ENCODE results near the gene TCN1.
"Not testable (repeated sequence)": the region's sequence is repeated elsewhere in the genome, so short reads cannot be mapped to it uniquely, and the experiment has no call there.

TCN1 gene, protein sequence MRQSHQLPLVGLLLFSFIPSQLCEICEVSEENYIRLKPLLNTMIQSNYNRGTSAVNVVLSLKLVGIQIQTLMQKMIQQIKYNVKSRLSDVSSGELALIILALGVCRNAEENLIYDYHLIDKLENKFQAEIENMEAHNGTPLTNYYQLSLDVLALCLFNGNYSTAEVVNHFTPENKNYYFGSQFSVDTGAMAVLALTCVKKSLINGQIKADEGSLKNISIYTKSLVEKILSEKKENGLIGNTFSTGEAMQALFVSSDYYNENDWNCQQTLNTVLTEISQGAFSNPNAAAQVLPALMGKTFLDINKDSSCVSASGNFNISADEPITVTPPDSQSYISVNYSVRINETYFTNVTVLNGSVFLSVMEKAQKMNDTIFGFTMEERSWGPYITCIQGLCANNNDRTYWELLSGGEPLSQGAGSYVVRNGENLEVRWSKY

DNA sequence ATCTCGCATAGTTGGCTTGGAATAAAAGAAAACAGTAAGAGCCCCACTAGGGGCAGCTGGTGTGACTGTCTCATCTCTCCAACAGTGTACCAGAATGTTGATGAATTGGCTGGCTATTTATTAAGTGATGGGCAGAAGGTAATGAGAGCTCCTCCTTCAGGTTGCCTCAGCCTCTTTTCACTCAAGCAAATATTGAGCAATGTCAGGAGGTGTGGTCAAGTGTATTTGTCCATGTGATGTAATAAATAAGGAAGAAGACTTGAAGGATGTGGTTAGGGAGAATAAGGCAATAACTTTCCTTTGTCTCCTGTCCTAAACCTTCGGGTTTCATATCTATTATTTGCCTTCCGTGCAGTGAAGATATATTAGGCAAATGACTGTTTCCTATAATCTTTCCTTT lies at the start of gene TCN1:
TCN1 (minus strand) TSS at position 91 of the 400 bp plus-strand sequence; CDS start at position 74, 17 bp downstream.
- DNase-seq (ENCODE audit: low read depth) = no peak

DNA sequence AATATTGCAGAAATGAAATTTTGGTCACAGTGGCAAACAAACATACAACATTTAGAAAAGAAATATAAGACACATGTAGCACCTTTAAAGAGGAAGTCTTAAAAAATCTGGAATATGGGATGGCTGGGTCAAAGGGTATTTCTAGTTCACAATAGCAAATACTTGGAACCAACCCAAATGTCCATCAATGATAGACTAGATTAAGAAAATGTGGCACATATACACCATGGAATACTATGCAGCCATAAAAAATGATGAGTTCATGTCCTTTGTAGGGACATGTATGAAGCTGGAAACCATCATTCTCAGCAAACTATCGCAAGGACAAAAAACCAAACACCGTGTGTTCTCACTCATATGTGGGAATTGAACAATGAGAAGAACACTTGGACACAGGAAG lies 37.3 kb upstream of the TCN1 start:
- not testable (repeated sequence) for DNase-seq (ENCODE audit: low read depth)

DNA sequence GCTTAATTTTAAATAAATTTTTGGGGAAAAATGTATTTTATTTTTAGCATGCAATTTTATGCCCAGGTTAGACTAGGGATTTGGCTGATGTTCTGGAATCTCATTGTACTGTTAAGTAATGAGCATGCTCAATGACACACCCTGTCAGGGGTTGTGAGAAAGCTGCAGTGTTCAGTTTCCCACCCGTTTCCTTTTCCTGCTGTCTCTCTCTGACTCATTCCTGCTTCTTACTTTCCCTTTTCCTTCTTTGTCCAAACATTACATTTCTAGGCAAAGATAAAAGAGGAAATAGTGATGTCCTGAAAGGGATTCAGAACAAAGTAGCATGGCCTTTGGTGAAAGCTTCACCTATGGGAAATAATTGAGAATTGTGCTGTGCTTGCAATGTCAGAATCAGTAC lies 35.0 kb upstream of the TCN1 start:
- no peak for DNase-seq (ENCODE audit: low read depth)

DNA sequence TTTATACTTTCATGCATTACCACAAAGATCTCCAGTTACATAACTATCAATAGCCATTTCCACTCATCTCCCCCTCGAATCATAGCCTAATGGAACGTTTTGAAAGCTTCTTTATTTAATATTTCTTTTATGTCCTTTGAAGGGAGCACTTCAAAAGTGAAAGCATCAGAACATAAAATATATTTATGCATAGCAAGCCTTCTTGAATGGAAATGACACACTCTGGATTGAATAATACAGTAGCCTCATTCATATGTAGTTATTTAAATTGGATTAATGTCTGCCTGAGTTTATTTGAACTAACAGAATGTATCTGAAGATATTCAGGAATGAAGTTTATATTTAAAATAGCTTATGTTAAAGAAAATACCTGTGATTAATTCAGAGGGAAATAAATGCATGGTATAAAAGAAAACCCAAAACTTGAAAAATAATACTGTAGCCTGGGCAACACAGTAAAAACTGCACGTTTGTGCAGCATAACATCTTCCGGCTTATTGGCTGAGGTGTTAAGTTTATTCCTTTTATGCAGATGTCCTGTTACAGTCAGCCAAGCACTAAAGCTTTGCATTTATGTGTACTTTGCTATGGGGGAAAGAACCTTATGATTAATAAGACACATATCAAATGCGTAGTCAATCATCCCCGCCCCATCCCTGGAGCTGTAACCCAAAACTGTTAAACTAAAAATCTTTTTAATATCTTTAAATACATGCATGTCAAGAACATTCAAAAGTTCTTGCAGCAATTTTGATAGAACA lies 34.3 kb upstream of the TCN1 start:
- no peak for DNase-seq (ENCODE audit: low read depth)

DNA sequence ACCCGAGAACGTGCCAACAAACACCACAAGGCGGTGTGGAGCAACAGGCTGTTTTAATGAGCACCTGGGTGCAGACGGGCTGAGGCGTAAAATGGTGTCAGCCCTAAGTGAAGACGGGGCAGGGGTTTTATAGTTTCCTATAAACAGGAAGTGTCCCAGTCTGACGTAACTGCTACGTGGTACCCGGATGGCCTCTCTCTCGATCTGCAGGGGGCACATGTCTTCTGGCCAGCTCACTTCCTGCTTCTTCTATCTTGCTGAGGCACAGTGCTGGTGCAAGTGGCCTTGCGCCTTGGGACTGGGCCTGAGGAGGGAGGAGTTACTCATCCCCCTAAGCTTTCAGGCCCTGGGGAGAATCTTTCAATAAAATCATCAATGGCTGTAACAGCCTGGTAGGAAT lies 33.2 kb upstream of the TCN1 start:
- DNase-seq (ENCODE audit: low read depth) = no peak

DNA sequence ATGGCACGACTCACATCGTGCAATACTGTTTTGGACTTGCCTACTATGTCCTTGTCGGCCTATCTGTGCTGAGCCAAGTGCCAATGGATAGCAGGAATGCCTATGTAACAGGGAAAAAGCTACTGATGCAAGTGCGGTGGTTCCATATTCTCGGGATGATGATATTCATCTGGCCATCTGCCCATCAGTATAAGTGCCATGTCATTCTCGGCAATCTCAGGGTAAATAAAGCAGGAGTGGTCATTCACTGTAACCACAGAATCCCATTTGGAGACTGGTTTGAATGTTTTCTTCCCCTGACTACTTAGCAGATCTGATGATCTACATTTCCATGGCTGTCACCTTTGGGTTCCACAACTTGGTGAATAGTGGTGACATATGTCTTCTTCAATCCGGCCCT lies 32.4 kb upstream of the TCN1 start:
- DNase-seq (ENCODE audit: low read depth) = no peak

DNA sequence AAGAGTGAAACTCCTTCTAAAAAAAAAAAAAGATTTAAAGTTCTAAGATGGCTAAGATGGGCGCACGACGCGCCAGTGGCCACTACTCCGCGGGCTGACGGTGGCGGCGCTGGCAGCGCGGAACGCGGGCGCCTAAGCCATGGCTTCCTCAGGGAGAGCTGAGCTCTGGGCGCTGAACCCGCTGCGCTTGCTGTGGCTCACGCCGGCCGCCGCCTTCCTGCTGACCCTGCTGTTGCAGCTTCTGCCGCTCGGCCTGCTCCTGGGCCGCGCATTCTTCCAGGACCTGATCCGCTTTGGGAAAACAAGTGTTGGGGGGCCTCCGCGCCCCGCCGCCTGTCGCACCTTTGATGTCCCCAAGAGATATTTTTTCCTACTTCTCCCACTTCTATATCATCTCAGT lies 31.8 kb upstream of the TCN1 start:
- DNase-seq (ENCODE audit: low read depth) = no peak

DNA sequence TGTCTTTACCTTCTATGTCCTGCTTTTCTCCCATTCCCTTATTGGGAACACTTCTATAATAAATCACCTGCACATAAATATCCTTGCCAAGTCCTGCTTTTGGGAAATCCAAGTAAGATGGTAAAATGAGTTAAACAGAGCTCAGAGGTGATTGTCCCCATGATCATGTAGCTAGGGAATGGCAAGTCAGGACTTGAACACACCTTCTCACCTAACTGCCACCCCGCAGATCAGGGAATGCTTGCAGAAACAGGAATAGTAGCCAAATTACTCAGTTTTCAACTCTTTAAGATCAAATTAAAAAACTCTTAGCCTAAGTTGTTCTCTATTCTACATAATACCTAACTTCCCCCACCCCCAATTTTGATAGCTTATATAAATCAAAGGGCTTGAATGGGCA lies 28.3 kb upstream of the TCN1 start:
- DNase-seq (ENCODE audit: low read depth) = no peak

DNA sequence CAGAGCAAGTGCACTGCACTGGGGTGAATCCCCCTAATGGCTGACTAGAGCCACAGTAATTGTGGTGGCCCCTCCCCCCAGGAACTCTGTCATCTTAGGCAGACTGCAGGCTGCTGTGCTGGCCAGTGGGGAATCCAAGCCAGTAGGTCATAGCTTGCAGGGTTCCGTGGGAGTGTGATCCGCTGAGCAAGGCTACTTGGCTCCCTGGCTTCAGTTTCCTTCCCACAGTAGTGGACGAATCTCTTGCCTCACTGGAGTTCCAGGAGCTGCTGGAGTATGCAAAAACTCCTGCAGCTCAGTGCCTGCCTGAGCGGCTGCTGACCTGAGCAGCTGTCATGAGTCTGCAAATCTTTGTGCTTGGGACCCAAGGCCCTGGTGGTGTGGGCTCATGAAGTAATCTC lies 25.5 kb upstream of the TCN1 start:
- no peak for DNase-seq (ENCODE audit: low read depth)

DNA sequence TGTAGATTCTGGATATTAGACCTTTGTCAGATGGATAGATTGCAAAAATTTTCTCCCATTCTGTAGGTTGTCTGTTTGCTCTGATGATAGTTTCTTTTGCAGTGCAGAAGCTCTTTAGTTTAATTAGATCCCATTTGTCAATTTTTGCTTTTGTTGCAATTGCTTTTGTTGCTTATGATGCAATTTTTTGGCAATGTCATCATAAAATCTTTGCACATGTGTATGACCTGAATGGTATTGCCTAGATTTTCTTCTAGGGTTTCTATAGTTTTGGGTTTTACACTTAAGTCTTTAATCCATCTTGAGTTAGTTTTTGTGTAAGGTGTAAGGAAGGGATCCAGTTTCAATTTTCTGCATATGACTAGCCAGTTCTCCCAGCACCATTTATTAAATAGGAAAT lies 20.9 kb upstream of the TCN1 start:
- not testable (repeated sequence) for DNase-seq (ENCODE audit: low read depth)

DNA sequence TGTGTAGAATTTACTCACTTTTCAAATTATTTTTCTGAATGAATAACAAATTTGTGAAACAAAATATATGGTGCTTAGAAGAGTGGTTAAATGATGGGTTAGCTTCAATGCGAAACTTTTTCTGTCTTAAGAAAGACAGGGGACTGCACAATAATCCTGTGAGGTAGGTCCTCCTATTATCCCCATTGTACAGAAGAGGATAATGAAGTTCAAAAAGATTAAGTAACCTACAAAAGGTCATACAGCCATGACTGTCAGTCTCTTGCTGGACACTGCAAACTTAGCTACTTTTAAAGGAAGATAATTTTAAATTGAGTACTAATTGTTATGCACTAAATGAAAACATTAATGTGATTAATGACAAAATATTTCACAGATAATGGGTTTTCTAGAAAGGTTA lies 17.3 kb upstream of the TCN1 start:
- no peak for DNase-seq (ENCODE audit: low read depth)

DNA sequence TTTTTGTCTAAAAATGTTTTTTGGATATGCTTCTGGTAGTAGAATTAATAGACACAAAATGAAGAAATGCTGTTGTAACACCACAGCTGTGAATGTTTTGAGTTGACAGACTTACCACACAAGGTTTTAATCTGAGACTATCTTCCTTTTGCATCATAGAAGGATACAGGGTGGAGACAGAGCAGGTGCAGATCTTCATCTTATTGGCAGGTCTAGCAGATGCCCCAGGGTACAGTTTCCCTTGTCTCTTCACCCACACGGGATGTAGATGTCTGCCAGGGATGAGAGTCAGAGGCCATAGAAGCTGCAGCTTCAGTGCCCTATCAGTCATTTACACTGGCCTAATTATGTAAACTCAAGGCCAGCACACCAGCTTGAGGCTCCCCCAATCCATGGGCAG lies 13.3 kb upstream of the TCN1 start:
- no peak for DNase-seq (ENCODE audit: low read depth)

DNA sequence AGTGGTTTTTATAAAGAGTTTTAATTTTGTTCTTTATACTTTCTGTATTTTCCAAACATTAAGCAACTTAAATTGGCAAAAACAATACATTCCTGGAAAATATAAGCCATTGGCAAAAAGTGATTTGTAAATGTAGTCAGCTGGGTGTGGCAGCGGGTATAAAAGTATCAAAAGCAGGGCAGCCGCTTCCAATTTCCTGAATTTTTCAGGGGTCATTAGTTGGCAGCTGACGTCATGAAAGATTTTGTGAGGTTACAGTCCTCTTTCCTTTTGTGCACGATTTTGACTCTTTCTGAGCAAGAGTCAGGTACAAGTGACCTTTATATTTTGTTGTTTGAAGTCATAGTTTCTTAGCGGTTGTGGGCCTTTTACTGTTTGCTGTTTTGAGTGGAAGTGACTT lies 12.3 kb upstream of the TCN1 start, which contains the start of gene OOSP3:
OOSP3 (plus strand) TSS at position 208 of the 400 bp plus-strand sequence; CDS start at position 235, 27 bp downstream.
- DNase-seq (ENCODE audit: low read depth) = no peak

DNA sequence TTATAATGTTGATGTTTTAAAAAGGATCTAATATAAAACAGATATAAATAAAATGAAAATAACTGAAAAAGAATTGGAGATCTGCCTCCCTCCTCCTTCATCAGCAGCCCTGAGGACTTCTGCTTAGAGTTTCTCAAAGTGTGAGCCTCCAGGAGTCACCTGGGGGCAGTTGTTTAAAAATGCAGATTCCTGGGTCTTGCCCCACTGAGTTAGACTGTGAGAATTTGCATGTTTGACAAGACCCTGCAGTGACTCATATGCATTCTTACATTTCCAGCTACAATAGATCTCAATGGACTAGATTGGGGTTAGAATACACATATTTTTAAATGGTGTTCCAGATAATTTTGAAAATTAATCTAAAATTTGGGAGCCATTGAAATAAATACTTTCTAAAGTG lies 11.5 kb upstream of the TCN1 start:
- no peak for DNase-seq (ENCODE audit: low read depth)

DNA sequence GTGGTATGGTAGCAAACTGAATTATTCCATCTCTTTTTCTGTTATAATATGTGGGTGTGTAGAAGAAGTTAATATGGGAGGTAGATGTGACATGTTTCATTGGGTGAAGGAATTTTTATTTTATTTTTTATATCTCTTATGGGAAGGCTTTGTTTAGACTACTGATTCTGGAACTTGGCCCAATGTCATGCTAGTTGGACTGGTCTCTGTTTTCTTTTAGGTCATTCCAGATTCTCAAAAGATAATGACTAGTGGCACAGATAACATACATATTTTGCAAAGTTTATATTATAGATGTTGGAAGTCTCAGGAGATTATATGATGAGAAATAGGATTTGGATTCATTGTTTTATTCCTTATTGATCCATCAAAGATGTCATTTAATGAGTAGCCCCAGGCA lies 11.0 kb upstream of the TCN1 start:
- DNase-seq (ENCODE audit: low read depth) = no peak

DNA sequence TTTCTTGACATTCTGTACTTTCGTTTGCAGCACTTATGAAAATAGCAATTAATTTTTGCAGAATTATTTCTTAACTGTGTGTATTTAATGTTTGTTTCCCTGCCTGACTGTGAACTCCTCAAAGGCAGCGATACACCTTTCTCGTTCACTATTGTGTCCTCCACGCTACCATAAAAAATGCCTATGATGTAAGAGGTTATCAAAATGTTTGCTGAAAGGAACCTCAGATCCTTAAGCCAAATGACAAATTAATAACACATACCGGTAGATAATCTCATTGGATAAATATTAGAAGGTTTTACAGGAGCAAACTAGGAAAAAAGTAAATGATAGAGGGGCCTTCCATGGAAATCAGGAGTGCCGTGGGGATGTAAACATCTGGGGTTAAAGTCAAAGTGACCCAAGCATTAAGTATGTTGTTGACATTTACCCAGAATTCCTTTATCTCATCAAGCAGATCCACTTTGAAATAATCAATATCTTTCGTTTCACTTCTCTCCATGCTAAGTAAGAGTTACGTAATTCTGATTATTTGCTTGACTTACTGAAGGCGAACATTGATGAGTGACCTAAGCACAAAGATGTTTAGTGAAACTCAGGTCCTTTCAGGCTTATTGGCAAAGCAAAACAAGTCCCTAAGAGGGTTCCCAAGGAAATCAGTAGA lies 9.7 kb upstream of the TCN1 start:
- no peak for DNase-seq (ENCODE audit: low read depth)

DNA sequence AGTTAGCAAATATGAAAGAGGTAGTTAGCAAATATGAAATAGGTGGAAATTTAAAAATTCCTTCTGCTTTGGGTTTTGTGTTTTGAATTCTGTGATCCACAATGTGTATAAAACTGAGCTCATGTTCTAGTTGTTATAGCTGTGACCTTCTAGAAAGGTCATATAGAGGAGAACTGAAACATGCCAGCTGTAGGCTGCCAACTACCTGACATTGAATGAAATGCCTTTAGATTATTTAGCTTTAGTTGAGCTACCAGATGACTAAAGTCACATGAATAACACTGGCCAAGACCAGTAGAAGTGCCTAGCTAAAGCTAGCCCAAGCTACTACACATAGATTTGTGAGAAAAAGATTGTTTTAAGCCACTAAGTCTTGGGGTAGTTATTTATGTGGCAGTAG lies 5.8 kb upstream of the TCN1 start:
- no peak for DNase-seq (ENCODE audit: low read depth)

DNA sequence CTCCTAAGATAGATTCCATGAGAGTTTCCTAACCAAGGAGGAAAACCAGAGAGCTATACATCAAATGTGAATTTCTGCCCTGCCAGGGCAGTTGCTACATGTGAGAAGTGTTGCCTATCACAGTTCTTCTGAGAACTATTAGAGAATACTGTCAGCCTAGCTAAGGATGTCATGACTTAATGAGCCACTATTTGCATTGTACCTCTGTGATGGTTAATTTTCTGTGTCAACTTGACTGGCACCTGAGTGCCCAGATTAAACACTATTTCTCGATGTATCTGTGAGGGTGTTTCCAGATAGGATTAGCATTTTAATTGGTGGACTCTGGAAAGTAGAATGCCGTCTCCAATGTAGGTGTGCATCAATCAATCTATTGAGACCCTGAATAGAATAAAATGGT lies 1.7 kb upstream of the TCN1 start:
- DNase-seq (ENCODE audit: low read depth) = no peak

DNA sequence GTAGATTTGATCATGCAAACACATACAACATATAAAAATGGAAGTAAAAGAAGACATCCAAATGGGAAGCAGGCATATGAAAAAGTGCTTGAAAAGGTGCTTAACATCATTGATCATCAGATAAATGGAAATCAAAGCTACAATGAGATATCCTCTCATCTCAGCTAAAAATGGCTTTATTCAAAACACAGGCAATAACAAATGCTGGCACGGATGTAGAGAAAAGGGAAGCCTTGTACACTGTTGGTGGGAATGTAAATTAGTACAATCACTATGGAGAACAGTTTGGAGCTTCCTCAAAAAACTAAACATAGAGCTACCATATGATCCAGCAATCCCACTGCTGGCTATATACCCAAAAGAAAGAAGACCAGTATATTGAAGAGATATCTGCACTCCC lies 549 bp upstream of the TCN1 start:
- no peak for DNase-seq (ENCODE audit: low read depth)

DNA sequence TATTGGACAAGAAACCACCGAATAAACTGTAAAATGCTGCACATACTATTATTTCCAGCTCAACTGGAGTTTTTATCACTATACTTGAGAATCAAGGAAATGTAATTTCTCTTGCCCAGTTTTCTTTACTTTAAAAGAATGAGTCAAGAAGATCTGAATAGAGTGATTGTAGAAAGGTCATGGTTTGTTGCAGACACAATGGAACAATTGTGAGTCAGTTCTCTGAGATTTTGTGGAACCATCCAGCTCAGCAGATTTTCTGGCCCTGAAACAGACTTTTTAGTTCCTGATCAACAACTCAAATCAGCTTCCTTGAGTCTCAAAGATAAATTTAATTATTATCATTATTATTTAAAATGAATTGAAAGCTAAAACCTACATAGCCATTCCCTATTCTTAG lies 1.3 kb downstream of the TCN1 start:
- DNase-seq (ENCODE audit: low read depth) = no peak

DNA sequence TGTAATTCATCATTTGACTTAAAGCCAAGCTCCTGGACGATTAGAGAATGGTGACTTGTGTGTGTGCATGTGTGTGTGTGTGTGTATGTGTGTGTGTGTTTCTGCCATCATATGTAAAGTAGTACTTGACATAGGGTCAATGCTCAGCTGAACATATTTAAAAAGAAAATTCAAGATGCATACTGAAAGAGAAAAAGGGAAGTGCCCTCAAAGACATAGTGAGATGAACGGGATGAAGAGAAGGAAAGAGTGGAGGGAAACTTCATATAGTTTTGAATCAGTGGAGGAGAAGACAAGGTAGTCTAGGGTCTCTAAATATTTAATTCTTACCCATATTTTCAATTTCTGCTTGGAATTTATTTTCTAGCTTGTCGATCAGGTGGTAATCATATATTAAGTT lies 4.0 kb downstream of the TCN1 start:
- DNase-seq (ENCODE audit: low read depth) = no peak

DNA sequence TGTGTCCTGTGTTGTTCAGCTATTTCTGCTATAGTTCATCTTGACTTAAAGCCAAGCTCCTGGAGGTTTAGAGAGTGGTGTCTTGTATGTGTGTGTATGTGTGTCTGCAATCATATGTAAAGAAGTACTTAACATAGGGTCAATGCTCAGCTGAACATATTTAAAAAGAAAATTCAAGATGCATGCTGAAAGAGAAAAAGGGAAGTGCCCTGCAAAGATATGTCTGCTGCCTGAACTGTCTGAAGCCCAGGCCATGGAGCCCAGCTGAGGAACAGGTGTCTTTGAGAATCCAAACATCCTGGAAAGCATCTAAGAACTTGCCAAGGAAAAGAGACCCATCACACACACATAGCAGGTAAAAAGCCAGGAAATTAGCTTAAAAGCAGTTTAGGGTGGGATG lies 6.6 kb downstream of the TCN1 start:
- DNase-seq (ENCODE audit: low read depth) = no peak

Data from non-pigmented ciliary epithelial cell (primary cell).